GM19239 (cell line): ENCODE data around the gene ACOT7.
"Not testable (repeated sequence)": the region's sequence is repeated elsewhere in the genome, so short reads cannot be mapped to it uniquely, and the experiment has no call there.

Experiments used
- DNase-seq: peaks from one replicate; pipeline ENCODE4 v3.0.0; 2011; ENCODE audit warnings: low spot score; ENCODE audit not compliant: insufficient read length
- FAIRE-seq: peaks from 2 replicates; lab custom pipeline; 2011; peaks lifted over from hg19 to GRCh38; lab: Jason Lieb, UNC

Gene ACOT7

GRCh38 chr1:6321205-6321604 lies 72.4 kb downstream of the ACOT7 start:
- FAIRE-seq (no peak), DNase-seq (no peak)

- DNase-seq (no peak), FAIRE-seq (no peak)
Measured at GRCh38 chr1:6317098-6317760, 76.3 kb downstream of the ACOT7 start.

- no peak for FAIRE-seq
Measured at GRCh38 chr1:6316240-6317097, 77.1 kb downstream of the ACOT7 start.

GRCh38 chr1:6314503-6314902 lies 79.1 kb downstream of the ACOT7 start:
- DNase-seq, result no peak
- no peak for FAIRE-seq

More at GRCh38 chr1:6316240-6317097, 77.1 kb downstream of the ACOT7 start:
- no peak for DNase-seq

GRCh38 chr1:6313393-6314200 lies 80.0 kb downstream of the ACOT7 start:
- DNase-seq (no peak), FAIRE-seq (no peak)

- DNase-seq, result no peak
- no peak for FAIRE-seq
Measured at GRCh38 chr1:6310116-6310848, 83.3 kb downstream of the ACOT7 start.

- no peak for DNase-seq
Measured at GRCh38 chr1:6309564-6309963, 84.0 kb downstream of the ACOT7 start.

GRCh38 chr1:6308449-6308848 lies 85.1 kb downstream of the ACOT7 start:
- no peak for FAIRE-seq
- DNase-seq, result no peak

More at GRCh38 chr1:6309564-6309963, 84.0 kb downstream of the ACOT7 start:
- FAIRE-seq, result no peak

- FAIRE-seq, result not testable (repeated sequence)
Measured at GRCh38 chr1:6307682-6308081, 85.9 kb downstream of the ACOT7 start.

GRCh38 chr1:6307099-6307498 lies 86.5 kb downstream of the ACOT7 start:
- no peak for DNase-seq
- no peak for FAIRE-seq

More at GRCh38 chr1:6307682-6308081, 85.9 kb downstream of the ACOT7 start:
- not testable (repeated sequence) for DNase-seq

- FAIRE-seq, result no peak
- no peak for DNase-seq
Measured at GRCh38 chr1:6303397-6304012, 90.1 kb downstream of the ACOT7 start.

GRCh38 chr1:6302568-6302967 lies 91.0 kb downstream of the ACOT7 start:
- no peak for FAIRE-seq
- DNase-seq, result no peak

GRCh38 chr1:6301526-6301925 lies 92.0 kb downstream of the ACOT7 start:
- FAIRE-seq (no peak), DNase-seq (no peak)

- FAIRE-seq, result no peak
Measured at GRCh38 chr1:6300342-6301048, 93.1 kb downstream of the ACOT7 start.

GRCh38 chr1:6299557-6300165 lies 93.9 kb downstream of the ACOT7 start:
- no peak for DNase-seq
- FAIRE-seq, result no peak

More at GRCh38 chr1:6300342-6301048, 93.1 kb downstream of the ACOT7 start:
- DNase-seq, result no peak

- no peak for DNase-seq
- no peak for FAIRE-seq
Measured at GRCh38 chr1:6298940-6299465, 94.6 kb downstream of the ACOT7 start.

- no peak for DNase-seq
- no peak for FAIRE-seq
Measured at GRCh38 chr1:6298530-6298929, 95.0 kb downstream of the ACOT7 start.

GRCh38 chr1:6295910-6296309 lies 97.7 kb downstream of the ACOT7 start:
- FAIRE-seq (no peak), DNase-seq (no peak)
